H9 (cell line): ENCODE measurements around the gene PDK4. TPM values are rescaled to one million over a fixed set of nuclear protein-coding genes. Genes with fewer than 3 reads are reported as not detected.

ENCODE experiments used
- DNase-seq: peaks from one replicate; pipeline ENCODE4 v3.0.0-alpha.2; 2017
- H2AFZ ChIP-seq: one replicate; pipeline ENCODE4 v1.6.1; 2013; ENCODE audit warnings: mild to moderate bottlenecking, low read length, control low read depth, moderate library complexity
- H2AK5ac ChIP-seq: 2 replicates; pipeline ENCODE4 v1.6.1; 2013; ENCODE audit warnings: low read length, control low read depth, mixed read lengths; ENCODE audit not compliant: insufficient read length
- H2BK120ac ChIP-seq: one replicate; pipeline ENCODE4 v1.6.1; 2013; ENCODE audit warnings: low read depth, mild to moderate bottlenecking, low read length, control low read depth, inconsistent platforms; ENCODE audit not compliant: poor library complexity, severe bottlenecking
- H2BK12ac ChIP-seq: 2 replicates; pipeline ENCODE4 v1.6.1; 2013; ENCODE audit warnings: low read length, control low read depth, mixed read lengths, low read depth; ENCODE audit not compliant: insufficient read length
- H2BK15ac ChIP-seq: 2 replicates; pipeline ENCODE4 v1.6.1; 2013; ENCODE audit warnings: low read depth, low read length, control low read depth
- H2BK20ac ChIP-seq: one replicate; pipeline ENCODE4 v1.6.1; 2013; ENCODE audit warnings: low read depth, mild to moderate bottlenecking, low read length, control low read depth, inconsistent platforms; ENCODE audit not compliant: poor library complexity, severe bottlenecking
- H2BK5ac ChIP-seq: 2 replicates; pipeline ENCODE4 v1.6.1; 2013; ENCODE audit warnings: low read length, control low read depth, mixed read lengths; ENCODE audit not compliant: insufficient read length
- H3K14ac ChIP-seq: 2 replicates; pipeline ENCODE4 v1.6.1; 2013; ENCODE audit warnings: low read length, control low read depth; ENCODE audit not compliant: insufficient read depth
- H3K18ac ChIP-seq: 2 replicates; pipeline ENCODE4 v1.6.1; 2013; ENCODE audit warnings: low read depth, mild to moderate bottlenecking, mixed read lengths, low read length, control low read depth; ENCODE audit not compliant: insufficient read length
- H3K23ac ChIP-seq: 2 replicates; pipeline ENCODE4 v1.6.1; 2013; ENCODE audit warnings: low read length, control low read depth, mixed read lengths, low read depth; ENCODE audit not compliant: insufficient read length
- H3K23me2 ChIP-seq: 2 replicates; pipeline ENCODE4 v1.6.1; 2013; ENCODE audit warnings: low read depth, mild to moderate bottlenecking, mixed read lengths, low read length, control low read depth; ENCODE audit not compliant: insufficient read length, poor library complexity, severe bottlenecking
- H3K27ac ChIP-seq: 2 replicates; pipeline ENCODE4 v1.5.1; 2013; ENCODE audit warnings: low read length, control low read depth, mixed read lengths, low read depth; ENCODE audit not compliant: insufficient read length
- H3K27me3 ChIP-seq: 2 replicates; pipeline ENCODE4 v1.6.1; 2013; ENCODE audit warnings: low read length, control low read depth, inconsistent platforms; ENCODE audit not compliant: insufficient read depth
- H3K4ac ChIP-seq: 2 replicates; pipeline ENCODE4 v1.6.1; 2013; ENCODE audit warnings: low read depth, mild to moderate bottlenecking, control low read depth, inconsistent platforms, low read length, moderate library complexity
- H3K4me1 ChIP-seq: 2 replicates; pipeline ENCODE4 v1.6.1; 2013; ENCODE audit warnings: low read length, control low read depth, inconsistent platforms; ENCODE audit not compliant: insufficient read depth
- H3K4me2 ChIP-seq: 2 replicates; pipeline ENCODE4 v1.6.1; 2013; ENCODE audit warnings: low read length, control low read depth, mixed read lengths; ENCODE audit not compliant: insufficient read length, insufficient read depth
- H3K56ac ChIP-seq: 2 replicates; pipeline ENCODE4 v1.6.1; 2013; ENCODE audit warnings: low read depth, mild to moderate bottlenecking, mixed read lengths, low read length, control low read depth; ENCODE audit not compliant: insufficient read length
- H3K79me1 ChIP-seq: 2 replicates; pipeline ENCODE4 v1.6.1; 2013; ENCODE audit warnings: low read depth, mild to moderate bottlenecking, moderate library complexity, low read length, control low read depth, inconsistent platforms; ENCODE audit not compliant: insufficient read depth, poor library complexity, severe bottlenecking
- H3K79me2 ChIP-seq: 2 replicates; pipeline ENCODE4 v1.6.1; 2013; ENCODE audit warnings: low read length, control low read depth, inconsistent platforms; ENCODE audit not compliant: insufficient read depth
- H3K9ac ChIP-seq: 2 replicates; pipeline ENCODE4 v1.6.1; 2013; ENCODE audit warnings: low read length, control low read depth, mixed read lengths; ENCODE audit not compliant: insufficient read length; ENCODE audit errors: extremely low read depth
- H3K9me3 ChIP-seq: one replicate; pipeline ENCODE4 v1.6.1; 2013; ENCODE audit warnings: low read depth, low read length, inconsistent platforms; ENCODE audit not compliant: control insufficient read depth
- H3T11ph ChIP-seq: one replicate; pipeline ENCODE4 v1.6.1; 2013; ENCODE audit warnings: mild to moderate bottlenecking, low read length, control low read depth, inconsistent platforms
- H4K20me1 ChIP-seq: one replicate; pipeline ENCODE4 v1.6.1; 2013; ENCODE audit not compliant: control insufficient read depth, insufficient read length, insufficient read depth
- H4K5ac ChIP-seq: 2 replicates; pipeline ENCODE4 v1.6.1; 2013; ENCODE audit warnings: low read depth, mild to moderate bottlenecking, mixed read lengths, low read length, control low read depth; ENCODE audit not compliant: insufficient read length
- H4K8ac ChIP-seq: replicated peaks from 2 replicates; pipeline ENCODE4 v1.6.1; 2013; ENCODE audit warnings: low read length, control low read depth, mixed read lengths, low read depth; ENCODE audit not compliant: insufficient read length
- H4K91ac ChIP-seq: 2 replicates; pipeline ENCODE4 v1.6.1; 2013; ENCODE audit warnings: low read depth, mild to moderate bottlenecking, moderate library complexity, mixed read lengths, low read length, control low read depth; ENCODE audit not compliant: insufficient read length
- H3K27ac Mint-ChIP-seq, 3 experiments: 2 replicates in 2 of 3; 3 replicates in 1 of 3; pipeline ENCODE4 v1.8.0; 2020 to 2021; ENCODE audit warnings: mixed read lengths in 3 of 3, mild to moderate bottlenecking in 1 of 3, moderate library complexity in 1 of 3
- H3K27me3 Mint-ChIP-seq: 2 replicates; pipeline ENCODE4 v1.8.0; 2021; ENCODE audit warnings: low read depth, mild to moderate bottlenecking, moderate library complexity, mixed read lengths
- H3K36me3 Mint-ChIP-seq, 3 experiments: 2 replicates in 2 of 3; 3 replicates in 1 of 3; pipeline ENCODE4 v1.8.0; 2020 to 2021; ENCODE audit warnings: low read depth in 3 of 3, mixed read lengths in 3 of 3; ENCODE audit not compliant: insufficient read depth in 1 of 3
- H3K4me1 Mint-ChIP-seq, 2 experiments: 2 replicates each; pipeline ENCODE4 v1.8.0; 2020; ENCODE audit warnings: mixed read lengths in 2 of 2
- H3K4me3 Mint-ChIP-seq, 2 experiments: 2 replicates in 1 of 2; 3 replicates in 1 of 2; pipeline ENCODE4 v1.8.0; 2020 to 2021; ENCODE audit warnings: mild to moderate bottlenecking in 2 of 2, mixed read lengths in 2 of 2, moderate library complexity in 1 of 2
- H3K9me3 Mint-ChIP-seq, 2 experiments: 2 replicates in 1 of 2; 3 replicates in 1 of 2; pipeline ENCODE4 v1.8.0; 2020; ENCODE audit warnings: mild to moderate bottlenecking in 2 of 2, mixed read lengths in 2 of 2, moderate library complexity in 1 of 2
- CTCF ChIP-seq: fragments of 200-600 bp; sonication (generic); conservative IDR thresholded peaks from 3 replicates; pipeline ENCODE4 v1.8.0; 2021; ENCODE audit warnings: antibody characterized with exemption, mild to moderate bottlenecking
- WGBS: extraction: QIAGEN DNeasy Blood & Tissue Kit; methylation state at CpG from one replicate; pipeline ENCODE4 v1.1.7; 2013; ENCODE audit warnings: missing lambda C conversion rate, low lambda C conversion rate, mixed read lengths; ENCODE audit not compliant: insufficient read length; ENCODE audit errors: extremely low coverage; 5-methylcytosine and 5-hydroxymethylcytosine counted together
- total RNA-seq: library from RNA; stranded (reverse); gene quantifications from 2 replicates; pipeline ENCODE4 v1.2.1, GENCODE V29; 2021

The PDK4 gene
- total RNA-seq, 1 experiment from 2014 or later, result not detected

DNA sequence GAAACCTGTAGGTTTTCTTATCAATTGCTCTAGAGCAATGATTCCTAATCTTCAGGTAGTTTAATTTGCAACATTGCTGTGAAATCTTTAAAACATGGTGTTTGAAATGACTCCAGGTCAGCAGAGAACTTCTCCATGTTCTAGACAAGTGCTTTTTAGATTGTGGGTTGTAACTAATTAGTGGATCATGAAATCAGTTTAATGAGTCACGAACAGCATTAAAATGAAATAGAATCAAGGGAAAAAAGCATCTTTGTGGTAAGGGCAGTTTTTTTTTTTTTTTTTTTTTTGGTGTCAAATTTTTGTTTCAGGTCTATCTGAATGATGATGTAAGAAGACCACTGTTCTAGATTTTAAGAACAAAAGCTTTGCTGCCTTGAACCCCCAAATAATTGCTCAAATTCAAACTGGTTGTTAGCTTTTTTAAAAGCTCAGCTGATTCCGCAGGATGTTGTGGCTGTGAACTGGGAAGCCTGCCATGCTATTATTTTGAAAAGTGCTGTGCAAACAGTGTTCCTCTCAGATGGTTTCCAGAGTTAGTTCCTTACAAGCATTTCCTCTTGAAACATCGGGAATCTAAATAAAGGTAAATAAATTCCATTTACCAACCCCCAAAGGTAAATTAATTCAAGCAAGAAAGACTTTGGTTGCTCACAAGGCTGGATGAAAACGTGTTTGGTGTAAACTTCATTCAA is 13.1 kb upstream of the PDK4 start:
- no peak overlapping the region for H2BK5ac ChIP-seq
- DNase-seq, result no peak
- H2BK120ac ChIP-seq, result no peak overlapping the region
- H3K9ac ChIP-seq, result no peak overlapping the region
- no peak overlapping the region for H3K27ac ChIP-seq
- WGBS, result no CpG with 5 or more reads among the region's 4 CpGs
- no peak overlapping the region for H4K8ac ChIP-seq
- H3K27me3 Mint-ChIP-seq, result peaks cover 82% of the 10 kb centered on the region
- no peak overlapping the region for H3K23ac ChIP-seq
- H2BK12ac ChIP-seq, result no peak overlapping the region
- no peaks in the 10 kb centered on the region for H3K79me1 ChIP-seq
- H4K20me1 ChIP-seq, result no peaks in the 10 kb centered on the region
- no peak for TF ChIP-seq CTCF
- no peak overlapping the region for H3K14ac ChIP-seq
- no peaks in the 10 kb centered on the region for H3K9me3 ChIP-seq
- no peak overlapping the region for H2AK5ac ChIP-seq
- peaks cover 6% of the 10 kb centered on the region; the same call in 1 of the 2 replicates for H3K27me3 ChIP-seq
- H3K23me2 ChIP-seq, result no peaks in the 10 kb centered on the region
- no peak overlapping the region for H3K56ac ChIP-seq
- H3K4me3 Mint-ChIP-seq, result no peak overlapping the region
- no peak overlapping the region for H4K5ac ChIP-seq
- H3K4me1 ChIP-seq, result no peaks in the 10 kb centered on the region
- H4K91ac ChIP-seq, result no peak overlapping the region
- no peaks in the 10 kb centered on the region; a peak in 1 of 7 replicates for H3K36me3 Mint-ChIP-seq
- no peak overlapping the region for H3T11ph ChIP-seq
- H2BK15ac ChIP-seq, result no peak overlapping the region
- no peak overlapping the region for H3K4me2 ChIP-seq
- H3K18ac ChIP-seq, result no peak overlapping the region
- peaks cover 13 to 16% of the 10 kb centered on the region in 2 experiments; a peak in 3 of 5 replicates for H3K9me3 Mint-ChIP-seq
- peaks cover 11 to 12% of the 10 kb centered on the region in 2 experiments for H3K4me1 Mint-ChIP-seq
- H3K27ac Mint-ChIP-seq, result no peak overlapping the region
- no peak overlapping the region for H2AFZ ChIP-seq
- no peak overlapping the region for H2BK20ac ChIP-seq
- H3K4ac ChIP-seq, result no peak overlapping the region
- H3K79me2 ChIP-seq, result no peaks in the 10 kb centered on the region
